ENCODE data around the gene UBR4. TPM values are rescaled to one million over a fixed set of nuclear protein-coding genes. Genes with fewer than 3 reads are reported as not detected.
"Not testable (repeated sequence)": the region's sequence is repeated elsewhere in the genome, so short reads cannot be mapped to it uniquely, and the experiment has no call there.

UBR4 gene
- total RNA-seq, 2 donors from 2014 or later, result 156 to 199 TPM

GRCh38 chr1:19204446-19205266, 5.4 kb downstream of the UBR4 start:
- H3K27ac Mint-ChIP-seq, result peak overlapping the region in 1 of 2 donors; percentile 8
- H3K9me3 Mint-ChIP-seq, result no peaks in the 10 kb centered on the region
- ATAC-seq (no peak), DNase-seq (ENCODE audit: low spot score in 2 of 2) (no peak)
- H3K36me3 Mint-ChIP-seq, result peaks cover 6 to 19% of the 10 kb centered on the region in 2 donors

- DNase-seq (ENCODE audit: low spot score in 2 of 2) (no peak), ATAC-seq (peak in 1 of 2 donors; percentile 32)
- peaks cover 4 to 22% of the 10 kb centered on the region in 2 donors for H3K36me3 Mint-ChIP-seq
- no peaks in the 10 kb centered on the region for H3K9me3 Mint-ChIP-seq
- no peak overlapping the region for H3K27ac Mint-ChIP-seq
These were observed 6.6 kb downstream of the UBR4 start for GRCh38 chr1:19203440-19203839.

- no peaks in the 10 kb centered on the region for H3K9me3 Mint-ChIP-seq
- H3K36me3 Mint-ChIP-seq, result peaks cover 6 to 24% of the 10 kb centered on the region in 2 donors
- H3K27ac Mint-ChIP-seq, result peak overlapping the region; percentile 39 to 58
- DNase-seq (ENCODE audit: low spot score in 2 of 2) (no peak), ATAC-seq (peak in 1 of 2 donors; percentile 35)
These were observed 7.7 kb downstream of the UBR4 start for GRCh38 chr1:19202396-19202795.

- Mint-ChIP-seq H3K9me3 (no peaks in the 10 kb centered on the region), H3K36me3 (peaks cover 6 to 18% of the 10 kb centered on the region in 2 donors), H3K27ac (peak overlapping the region in 1 of 2 donors; percentile 3)
- ATAC-seq (no peak), DNase-seq (ENCODE audit: low spot score in 2 of 2) (no peak)
These were observed 10.0 kb downstream of the UBR4 start for GRCh38 chr1:19199969-19200604.

GRCh38 chr1:19199329-19199968, 10.6 kb downstream of the UBR4 start:
- Mint-ChIP-seq H3K9me3 (no peaks in the 10 kb centered on the region), H3K36me3 (peaks cover 6 to 18% of the 10 kb centered on the region in 2 donors)

GRCh38 chr1:19198820-19199219, 11.2 kb downstream of the UBR4 start:
- DNase-seq (ENCODE audit: low spot score in 2 of 2) (no peak), ATAC-seq (no peak)
- Mint-ChIP-seq H3K9me3 (no peaks in the 10 kb centered on the region), H3K27ac (no peak overlapping the region), H3K36me3 (peaks cover 6 to 18% of the 10 kb centered on the region in 2 donors)

More at GRCh38 chr1:19199329-19199968, 10.6 kb downstream of the UBR4 start:
- ATAC-seq (no peak), DNase-seq (ENCODE audit: low spot score in 2 of 2) (no peak)
- H3K27ac Mint-ChIP-seq, result peak overlapping the region in 1 of 2 donors; percentile 3

GRCh38 chr1:19197845-19198244, 12.2 kb downstream of the UBR4 start:
- H3K9me3 Mint-ChIP-seq, result no peaks in the 10 kb centered on the region
- H3K27ac Mint-ChIP-seq, result no peak overlapping the region
- H3K36me3 Mint-ChIP-seq, result peaks cover 15 to 27% of the 10 kb centered on the region in 2 donors
- no peak for DNase-seq (ENCODE audit: low spot score in 2 of 2)
- ATAC-seq, result no peak

GRCh38 chr1:19196331-19196730, 13.7 kb downstream of the UBR4 start:
- DNase-seq (ENCODE audit: low spot score in 2 of 2) (no peak), ATAC-seq (no peak)
- H3K27ac Mint-ChIP-seq, result no peak overlapping the region
- H3K9me3 Mint-ChIP-seq, result no peaks in the 10 kb centered on the region
- peaks cover 18 to 40% of the 10 kb centered on the region in 2 donors for H3K36me3 Mint-ChIP-seq

- DNase-seq (ENCODE audit: low spot score in 2 of 2) (no peak), ATAC-seq (no peak)
- Mint-ChIP-seq H3K27ac (peak overlapping the region in 1 of 2 donors; percentile 46), H3K36me3 (peaks cover 12 to 40% of the 10 kb centered on the region in 2 donors), H3K9me3 (no peaks in the 10 kb centered on the region)
These were observed 17.1 kb downstream of the UBR4 start for GRCh38 chr1:19193004-19193403.

GRCh38 chr1:19191811-19192210, 18.3 kb downstream of the UBR4 start:
- no peak for ATAC-seq
- no peak for DNase-seq (ENCODE audit: low spot score in 2 of 2)
- Mint-ChIP-seq H3K27ac (no peak overlapping the region), H3K9me3 (no peaks in the 10 kb centered on the region), H3K36me3 (peaks cover 12 to 49% of the 10 kb centered on the region in 2 donors)

- Mint-ChIP-seq H3K27ac (no peak overlapping the region), H3K9me3 (no peaks in the 10 kb centered on the region), H3K36me3 (peaks cover 24 to 62% of the 10 kb centered on the region in 2 donors)
- DNase-seq (ENCODE audit: low spot score in 2 of 2) (no peak), ATAC-seq (no peak)
These were observed 19.6 kb downstream of the UBR4 start for GRCh38 chr1:19190468-19190867.

GRCh38 chr1:19189270-19189669, 20.8 kb downstream of the UBR4 start:
- ATAC-seq, result no peak
- Mint-ChIP-seq H3K27ac (no peak overlapping the region), H3K9me3 (no peaks in the 10 kb centered on the region), H3K36me3 (peaks cover 24 to 69% of the 10 kb centered on the region in 2 donors)
- DNase-seq (ENCODE audit: low spot score in 2 of 2), result no peak

GRCh38 chr1:19187852-19188251, 22.2 kb downstream of the UBR4 start:
- H3K9me3 Mint-ChIP-seq, result no peaks in the 10 kb centered on the region
- ATAC-seq (no peak), DNase-seq (ENCODE audit: low spot score in 2 of 2) (no peak)
- H3K27ac Mint-ChIP-seq, result no peak overlapping the region
- H3K36me3 Mint-ChIP-seq, result peaks cover 22 to 60% of the 10 kb centered on the region in 2 donors

- ATAC-seq (peak; percentile 97 to 99), DNase-seq (ENCODE audit: low spot score in 2 of 2) (peak in 1 of 2 donors; percentile 10)
- Mint-ChIP-seq H3K36me3 (peaks cover 32 to 61% of the 10 kb centered on the region in 2 donors), H3K9me3 (no peaks in the 10 kb centered on the region), H3K27ac (peak overlapping the region; percentile 84 to 93)
These were observed 24.1 kb downstream of the UBR4 start for GRCh38 chr1:19186001-19186400.

- Mint-ChIP-seq H3K36me3 (peaks cover 46 to 68% of the 10 kb centered on the region in 2 donors), H3K9me3 (no peaks in the 10 kb centered on the region), H3K27ac (peak overlapping the region in 1 of 2 donors; percentile 2)
- ATAC-seq (no peak), DNase-seq (ENCODE audit: low spot score in 2 of 2) (no peak)
These were observed 27.8 kb downstream of the UBR4 start for GRCh38 chr1:19182223-19182622.

GRCh38 chr1:19180265-19180657, 29.8 kb downstream of the UBR4 start:
- H3K9me3 Mint-ChIP-seq; DNase-seq (ENCODE audit: low spot score in 2 of 2); ATAC-seq: not testable (repeated sequence)
- Mint-ChIP-seq H3K36me3 (peaks cover 42 to 60% of the 10 kb centered on the region in 2 donors), H3K27ac (peak overlapping the region; percentile 31 to 46)

Data from activated naive CD4-positive, alpha-beta T cell treated with anti-CD3 and anti-CD28 coated beads, Interleukin-2, amount 50 U/mL, for 72 hours (primary cell).